NCI-H226 (cell line): ENCODE measurements around the gene ARL6IP5.

Experiments used
- DNase-seq: peaks from one replicate; pipeline ENCODE4 v3.0.0-alpha.2; 2015

ARL6IP5 gene

GRCh38 chr3:69084326-69085167, at the start of gene ARL6IP5:
Gene ARL6IP5 (plus strand): TSS chr3:69084937. CDS start chr3:69085048, 111 bp downstream.
- DNase-seq = peak; percentile 70

DNA sequence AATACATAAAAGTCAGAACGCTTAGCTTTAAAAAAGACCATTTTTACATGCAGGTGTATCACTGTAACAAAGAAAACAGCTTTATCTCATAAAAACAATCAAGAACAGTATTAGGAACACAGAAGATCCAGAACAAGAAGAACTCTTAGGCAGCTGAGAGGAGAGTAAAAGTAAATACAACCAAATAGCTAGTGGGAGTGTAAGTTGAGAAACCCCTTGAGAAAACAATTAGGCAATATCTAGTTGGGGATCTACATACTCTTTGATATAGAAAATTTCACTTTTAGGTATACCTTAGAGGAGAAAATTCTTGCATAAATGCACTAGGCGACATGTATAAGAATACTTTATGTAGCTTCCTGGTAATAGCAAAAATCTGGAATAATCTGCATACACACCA, 40.1 kb upstream of the ARL6IP5 start:
- DNase-seq = no peak

DNA sequence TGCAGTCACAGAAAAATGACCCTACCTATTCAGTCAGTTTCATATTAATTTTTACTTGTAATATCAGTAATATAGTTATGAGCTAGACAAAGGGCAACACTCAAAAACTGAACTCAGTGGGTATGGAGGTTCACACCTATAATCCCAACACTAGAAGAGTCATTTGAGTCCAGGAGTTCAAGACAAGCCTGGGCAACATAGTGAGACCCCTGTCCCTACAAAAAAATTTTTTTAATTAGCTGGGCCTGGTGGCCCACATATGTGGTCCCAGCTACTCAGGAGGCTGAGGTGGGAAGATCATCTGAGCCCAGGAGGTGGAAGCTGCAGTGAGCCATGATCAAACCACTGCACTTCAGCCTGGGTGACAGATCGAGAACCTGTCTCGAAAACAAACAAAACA, 35.7 kb upstream of the ARL6IP5 start:
- no peak for DNase-seq

GRCh38 chr3:69051756-69052471, 32.8 kb upstream of the ARL6IP5 start, which contains the start of gene TMF1:
Gene TMF1 (minus strand): TSS chr3:69052333. CDS start chr3:69052086, 247 bp downstream.
- DNase-seq = peak; percentile 92

DNA sequence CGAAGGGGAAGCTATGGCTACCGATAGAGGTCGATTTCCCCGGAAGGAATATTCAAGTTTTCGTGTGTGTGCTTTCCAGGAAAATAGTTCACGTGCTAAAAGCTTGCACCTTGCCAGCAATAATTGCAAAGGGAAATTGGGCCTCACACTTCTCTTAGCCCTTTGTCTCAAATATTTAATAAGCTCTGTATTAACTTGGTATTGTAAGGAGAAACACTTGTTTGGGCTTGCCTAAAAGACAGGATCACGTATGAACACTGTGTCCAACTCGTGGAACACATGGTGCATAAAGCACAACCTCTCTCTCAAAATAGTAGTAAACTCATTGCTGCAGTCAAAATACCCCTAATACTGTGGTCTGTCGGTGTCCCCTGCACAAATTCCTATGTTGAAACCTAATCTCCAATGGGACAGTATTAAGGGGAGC, 32.3 kb upstream of the ARL6IP5 start:
- no peak for DNase-seq

DNA sequence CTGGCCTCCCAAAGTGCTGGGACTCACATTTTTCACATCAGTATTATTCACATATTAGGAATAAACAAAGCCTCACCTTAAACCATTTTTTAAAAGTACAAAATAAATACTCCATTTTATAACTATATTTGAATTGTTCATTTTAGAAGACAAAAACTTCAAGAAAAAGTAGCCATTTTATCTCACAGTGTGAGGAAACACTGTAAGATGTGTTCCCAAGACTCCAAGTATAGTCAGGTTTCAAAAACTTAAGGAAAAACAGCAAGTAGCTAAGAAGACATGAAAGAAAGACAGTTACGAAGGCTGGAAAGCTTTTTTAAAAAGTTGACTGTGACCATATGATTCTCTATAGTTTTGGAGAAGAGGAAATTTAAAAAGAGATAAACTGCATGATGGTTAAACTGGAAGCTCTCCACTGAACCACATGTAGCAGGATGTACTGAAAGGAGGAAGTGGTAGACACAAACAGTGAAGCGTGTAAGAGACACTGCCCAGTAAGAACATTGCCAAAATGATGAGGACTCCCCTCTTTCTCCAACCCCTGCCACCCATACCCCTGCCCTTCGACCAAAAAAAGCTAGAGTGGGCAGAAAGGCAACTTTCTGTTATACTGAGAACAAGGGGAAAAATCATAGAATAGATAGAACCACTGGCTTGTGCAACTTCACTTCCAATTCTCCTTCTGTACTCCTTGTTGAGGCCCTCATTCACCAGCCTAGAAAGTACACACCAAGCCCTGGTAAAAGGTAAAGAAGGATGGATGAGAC, 26.4 kb upstream of the ARL6IP5 start:
- no peak for DNase-seq

DNA sequence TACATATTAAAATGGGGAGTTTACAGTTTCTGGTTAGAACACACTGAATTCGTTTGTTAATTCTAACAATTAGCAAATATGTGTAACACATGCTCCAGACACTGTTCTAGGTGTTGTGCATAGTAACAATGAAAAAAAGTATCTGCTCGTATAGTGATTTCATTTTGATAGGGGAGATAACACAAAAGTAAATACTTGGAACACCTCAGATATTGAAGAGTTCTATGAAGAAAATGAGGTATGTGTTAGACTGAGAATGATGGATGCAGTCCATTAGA, 25.9 kb upstream of the ARL6IP5 start:
- no peak for DNase-seq

DNA sequence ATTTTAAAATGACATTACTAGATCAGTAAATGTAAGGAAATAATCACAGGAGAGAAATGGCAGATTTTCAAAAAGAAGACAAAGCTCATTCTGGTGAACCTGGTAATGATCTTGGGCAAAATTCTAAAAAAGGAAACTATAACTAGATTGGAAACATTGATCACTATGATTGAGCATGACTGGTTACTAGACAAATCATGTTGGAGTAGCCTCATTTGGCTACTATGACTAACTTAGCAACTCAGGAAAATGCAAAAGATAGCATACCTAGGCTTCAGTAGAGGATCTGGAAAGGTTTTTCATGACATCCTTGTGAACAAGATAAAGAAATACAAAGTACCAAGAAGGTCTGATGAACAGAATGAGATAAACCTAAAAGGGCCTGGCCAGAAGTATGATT, 25.0 kb upstream of the ARL6IP5 start:
- no peak for DNase-seq

GRCh38 chr3:69063636-69064035, 21.1 kb upstream of the ARL6IP5 start:
- DNase-seq = no peak

DNA sequence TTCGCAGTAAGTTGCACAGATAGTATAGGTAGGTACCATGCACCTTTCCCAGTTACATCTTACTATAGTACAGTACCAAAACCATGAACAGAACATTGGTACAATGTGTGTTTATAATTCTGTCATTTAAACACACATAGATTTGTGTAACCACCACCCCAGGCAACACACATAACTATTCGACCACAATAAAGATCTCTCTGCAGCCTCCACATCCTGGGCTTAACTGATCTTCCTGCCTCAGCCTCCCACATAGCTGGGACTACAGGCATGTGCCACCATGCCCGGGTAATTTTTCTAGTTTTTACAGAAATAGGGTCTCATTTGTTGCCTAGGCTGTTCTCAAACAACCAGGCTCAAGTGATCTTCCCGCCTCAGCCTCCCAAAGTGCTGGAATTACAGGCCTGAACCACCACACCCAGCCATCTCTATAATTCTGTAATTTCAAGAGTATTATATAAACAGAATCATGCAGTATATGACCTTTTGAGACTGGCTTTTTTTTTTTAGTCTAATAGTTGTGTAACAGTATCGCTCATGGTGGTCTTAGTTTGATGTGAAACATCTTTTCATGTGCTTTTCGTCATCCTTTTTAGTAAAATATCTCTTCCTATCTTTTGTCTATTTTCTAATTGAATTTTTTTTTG, 19.3 kb upstream of the ARL6IP5 start:
- no peak for DNase-seq

DNA sequence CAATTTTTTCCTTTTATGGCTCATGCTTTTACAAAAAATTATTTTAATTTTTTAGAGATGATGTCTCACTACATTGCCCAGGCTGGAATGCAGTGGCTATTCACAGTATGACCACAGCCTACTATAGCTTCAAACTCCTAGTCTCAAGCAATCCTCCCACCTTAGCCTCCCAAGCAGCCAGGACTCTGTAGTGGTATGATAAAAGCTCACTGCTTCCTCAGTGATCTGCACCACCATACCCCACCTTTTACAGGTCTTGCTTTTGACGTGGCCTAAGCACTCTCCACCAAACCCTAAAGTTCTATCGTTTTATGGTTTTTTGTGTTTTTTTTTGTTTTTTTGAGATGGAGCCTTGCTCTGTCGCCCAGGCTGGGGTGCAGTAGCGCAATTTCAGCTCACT, 18.6 kb upstream of the ARL6IP5 start:
- no peak for DNase-seq

DNA sequence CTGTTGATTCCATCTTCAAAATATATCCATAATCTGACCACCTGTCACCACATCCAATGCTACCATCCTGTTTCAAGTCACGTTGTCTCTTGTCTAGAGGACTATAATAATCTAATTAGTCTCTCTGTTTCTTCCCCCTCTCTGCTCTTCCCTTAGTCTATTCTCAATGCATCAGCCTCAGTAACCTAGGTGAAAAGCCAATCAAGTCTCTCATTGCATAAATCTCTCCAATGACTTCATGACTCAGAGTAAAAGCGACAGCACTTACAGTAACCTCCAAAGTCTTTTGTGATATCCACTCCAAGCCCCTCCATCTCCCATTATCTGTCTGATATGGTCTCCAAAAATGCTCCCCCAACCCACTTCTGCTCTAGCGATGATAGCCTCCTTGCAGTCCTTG, 11.8 kb upstream of the ARL6IP5 start:
- no peak for DNase-seq

- DNase-seq = no peak
These were observed 5.2 kb upstream of the ARL6IP5 start for GRCh38 chr3:69079269-69080159.

- DNase-seq = peak; percentile 59
These were observed 4.4 kb upstream of the ARL6IP5 start, which contains the start of gene UBA3 for GRCh38 chr3:69080233-69080920. Gene UBA3 (minus strand): TSS chr3:69080365. CDS start chr3:69080353, 12 bp downstream.

DNA sequence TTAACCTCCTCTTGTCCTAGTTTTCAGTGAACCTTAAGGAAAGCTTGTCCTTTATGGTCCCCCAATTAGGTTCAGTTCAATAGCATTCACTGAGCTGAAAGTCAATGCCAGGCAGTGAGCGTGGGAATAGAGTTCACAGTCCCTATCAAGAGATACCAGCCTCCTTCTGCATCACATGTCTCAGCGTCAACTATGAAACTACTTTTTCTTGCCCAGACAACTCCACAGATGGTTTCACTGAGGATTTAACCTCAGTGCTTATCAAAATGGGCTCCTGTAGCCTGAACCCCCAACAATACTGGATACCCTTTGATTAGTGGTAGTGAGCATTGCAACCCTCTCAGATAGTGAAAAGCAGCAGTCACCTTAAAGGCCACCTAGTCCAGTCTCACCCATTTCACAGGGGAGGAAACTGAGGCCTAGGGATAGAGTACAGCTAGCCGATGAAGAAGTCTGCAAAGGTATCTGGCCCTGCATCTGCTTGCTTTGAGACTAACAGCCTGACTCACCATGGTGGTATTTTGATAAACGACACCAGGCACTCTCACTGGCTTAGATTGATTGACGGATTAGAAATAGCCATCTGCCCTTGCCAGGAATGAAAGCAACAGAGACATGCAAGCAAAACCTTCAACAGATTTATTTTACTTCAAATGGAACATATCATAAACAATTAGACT, 3.0 kb upstream of the ARL6IP5 start:
- peak; percentile 19 for DNase-seq

DNA sequence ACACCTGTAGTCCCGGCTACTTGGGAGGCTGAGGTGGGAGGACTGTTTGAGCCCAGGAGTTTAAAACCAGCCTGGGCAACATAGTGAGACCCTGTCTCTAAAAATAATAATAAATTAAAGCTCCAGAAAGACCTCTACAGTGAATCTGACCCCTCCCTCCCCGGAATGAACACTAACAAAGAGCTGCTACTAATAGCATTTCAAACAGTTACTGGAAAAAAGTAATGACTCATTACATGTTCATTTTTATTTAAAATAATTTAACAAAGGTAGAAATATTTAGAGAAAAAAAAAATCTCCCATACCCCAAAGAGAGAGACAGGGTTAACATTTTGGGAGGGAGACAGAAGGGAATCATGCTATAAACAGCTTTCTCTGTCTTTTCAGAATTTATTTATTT, 2.4 kb upstream of the ARL6IP5 start:
- DNase-seq = no peak

DNA sequence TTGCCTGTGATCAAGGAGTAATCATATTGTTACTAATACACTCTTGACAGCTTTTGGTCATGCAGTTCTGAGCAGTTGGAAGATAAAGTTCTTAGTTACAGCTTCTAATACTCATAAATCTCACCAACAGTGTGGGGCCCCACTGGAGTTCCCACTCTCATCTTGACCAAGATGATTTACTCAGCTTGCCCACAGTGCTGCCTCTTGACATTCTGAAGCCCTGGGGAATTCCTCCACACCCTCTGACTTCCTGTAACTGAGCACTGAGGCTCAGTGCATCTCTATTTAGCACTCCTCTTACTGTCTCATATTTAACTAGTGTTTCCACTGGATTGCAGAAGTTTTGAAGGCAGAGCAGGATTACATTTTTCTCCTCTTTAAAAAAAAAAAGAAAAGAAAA, 1.9 kb upstream of the ARL6IP5 start:
- DNase-seq = peak; percentile 65

GRCh38 chr3:69085168-69085832, 563 bp downstream of the ARL6IP5 start:
- no peak for DNase-seq

DNA sequence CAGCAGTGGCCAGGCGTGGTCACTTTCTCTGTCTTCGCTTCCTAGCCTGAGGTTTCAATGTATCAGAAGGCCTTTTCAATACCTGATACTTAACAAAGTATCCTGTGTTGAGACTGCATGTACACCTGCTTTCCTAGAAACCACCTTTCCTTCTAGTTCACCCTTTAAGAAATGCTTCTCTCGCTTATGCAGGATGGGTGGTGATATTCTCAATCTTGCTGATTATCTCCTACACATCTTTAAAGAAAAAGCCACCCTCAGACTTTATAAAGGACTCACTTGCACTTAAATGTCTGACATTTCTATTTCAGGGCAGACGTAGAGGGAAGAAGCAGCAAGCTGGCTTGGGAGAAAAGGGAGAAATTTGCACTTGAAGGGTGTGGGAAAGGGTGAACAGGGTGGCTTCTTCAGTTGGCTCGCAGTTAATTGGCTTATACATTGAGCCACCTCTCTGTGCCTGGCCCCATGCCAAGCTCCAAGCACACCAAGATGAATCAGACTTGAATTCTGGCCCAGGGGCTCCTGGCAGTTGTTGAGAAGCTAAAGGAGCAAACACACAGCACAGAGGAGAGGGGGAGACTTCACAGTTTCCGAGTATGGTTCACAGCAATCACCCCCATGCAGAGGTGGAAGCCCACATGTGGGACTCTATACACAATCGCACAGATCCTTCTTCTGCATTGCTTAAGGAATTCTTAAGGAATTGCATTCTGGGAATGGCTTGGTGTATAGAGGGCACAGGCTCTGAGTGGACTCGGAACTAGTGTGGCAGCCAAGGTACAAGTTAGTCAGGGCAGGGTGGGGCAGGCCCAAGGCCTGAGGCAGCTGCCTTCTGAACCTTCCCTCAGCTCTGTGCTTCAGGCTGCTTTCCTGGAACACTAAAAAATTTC, 1.3 kb downstream of the ARL6IP5 start:
- peak; percentile 74 for DNase-seq
